LNCaP clone FGC (cell line): Measurements from ENCODE around the gene LAPTM4A.

Source experiments
- DNase-seq: peaks from one replicate; pipeline ENCODE4 v3.0.0-alpha.2; 2011; ENCODE audit warnings: low read depth
- H3K4me3 ChIP-seq: 2 replicates; pipeline ENCODE4 v1.5.1; 2011; ENCODE audit warnings: mild to moderate bottlenecking, low read depth, low read length, control low read depth
- CTCF ChIP-seq: IDR thresholded peaks from 2 replicates; pipeline ENCODE4 v1.5.1; 2012; ENCODE audit warnings: mild to moderate bottlenecking; ENCODE audit not compliant: control insufficient read depth, insufficient read depth; ENCODE audit errors: extremely low read depth

Gene LAPTM4A

GRCh38 chr2:20094142-20094755 is 42.8 kb upstream of the LAPTM4A start:
- no peak for TF ChIP-seq CTCF
- no peak for DNase-seq
- H3K4me3 ChIP-seq, result no peak overlapping the region

GRCh38 chr2:20093263-20094141 is 42.1 kb upstream of the LAPTM4A start:
- no peak overlapping the region for H3K4me3 ChIP-seq
- peak; percentile 41 for TF ChIP-seq CTCF
- DNase-seq, result peak; percentile 26

- no peak for TF ChIP-seq CTCF
- no peak for DNase-seq
- no peak overlapping the region for H3K4me3 ChIP-seq
These were observed 41.4 kb upstream of the LAPTM4A start for GRCh38 chr2:20092901-20093235.

GRCh38 chr2:20092226-20092900 is 40.9 kb upstream of the LAPTM4A start:
- TF ChIP-seq CTCF, result no peak
- no peak for DNase-seq
- H3K4me3 ChIP-seq, result no peak overlapping the region

- DNase-seq, result no peak
- H3K4me3 ChIP-seq, result no peak overlapping the region
These were observed 40.0 kb upstream of the LAPTM4A start for GRCh38 chr2:20091305-20091991.

More at GRCh38 chr2:20091305-20091991, 40.0 kb upstream of the LAPTM4A start:
- TF ChIP-seq CTCF, result no peak
